ENCODE measurements around the gene KDM2A.
A peak's percentile ranks its signal among the peaks of the same experiment; 100 is the strongest.

- TF ChIP-seq CTCF (IDR thresholded peaks at IDR 0.05) (no peak), POLR2A (IDR thresholded peaks at IDR 0.05) (peak in 1 of 4 donors; percentile 28)
Measured at GRCh38 chr11:67286621-67287333, 167.7 kb downstream of the KDM2A start.
